Measurements from ENCODE around the gene MCUB.

GRCh38 chr4:109645874-109646710, 86.0 kb downstream of the MCUB start:
- no peak for TF ChIP-seq POLR2A (IDR thresholded peaks at IDR 0.05)
- no peak for TF ChIP-seq CTCF (IDR thresholded peaks at IDR 0.05)

All from testis (tissue), 2 donors.